ENCODE measurements around the gene DCTN5.

DCTN5 gene

GRCh38 chr16:23678430-23679273 is 37.4 kb downstream of the DCTN5 start, which contains the start of gene PLK1:
Gene PLK1, plus strand, starts transcription at chr16:23678889. Its CDS starts 44 bp downstream, at chr16:23678933.
- Histone ChIP-seq H3K27me3 (ENCODE audit: control insufficient read depth in 5 of 5, insufficient read depth in 4 of 5, low read length in 5 of 5) (no peaks in the 10 kb centered on the region), H3K4me3 (ENCODE audit: low read depth in 1 of 5, low read length in 5 of 5) (peak within 1 kb of the TSS; percentile 68 to 80 (median 73)), H3K4me1 (ENCODE audit: control insufficient read depth in 5 of 5, insufficient read depth in 5 of 5, low read length in 5 of 5) (peaks cover 0 to 16% (median 15%) of the 10 kb centered on the region in 5 donors), H3K27ac (ENCODE audit: low read depth, low read length) (no peak within 1 kb of the TSS), H3K36me3 (ENCODE audit: control insufficient read depth in 5 of 5, insufficient read depth in 5 of 5, low read length in 5 of 5) (peaks cover 0 to 40% (median 22%) of the 10 kb centered on the region in 5 donors), H3K9ac (ENCODE audit: low read length in 5 of 5) (peak within 1 kb of the TSS in 4 of 5 donors; percentile 10 to 67 (median 45)), H3K9me3 (ENCODE audit: control insufficient read depth in 5 of 5, low read length in 5 of 5) (no peaks in the 10 kb centered on the region)

- Histone ChIP-seq H3K4me1 (ENCODE audit: control insufficient read depth in 5 of 5, insufficient read depth in 5 of 5, low read length in 5 of 5) (peaks cover 0 to 16% (median 15%) of the 10 kb centered on the region in 5 donors), H3K27ac (ENCODE audit: low read depth, low read length) (no peak overlapping the region), H3K9me3 (ENCODE audit: control insufficient read depth in 5 of 5, low read length in 5 of 5) (no peaks in the 10 kb centered on the region), H3K36me3 (ENCODE audit: control insufficient read depth in 5 of 5, insufficient read depth in 5 of 5, low read length in 5 of 5) (peaks cover 0 to 41% (median 24%) of the 10 kb centered on the region in 5 donors), H3K4me3 (ENCODE audit: low read depth in 1 of 5, low read length in 5 of 5) (peak overlapping the region; percentile 60 to 80 (median 73)), H3K27me3 (ENCODE audit: control insufficient read depth in 5 of 5, insufficient read depth in 4 of 5, low read length in 5 of 5) (no peaks in the 10 kb centered on the region), H3K9ac (ENCODE audit: low read length in 5 of 5) (peak overlapping the region in 3 of 5 donors; percentile 10 to 67 (median 59))
These were observed 38.2 kb downstream of the DCTN5 start for GRCh38 chr16:23679274-23679985.

GRCh38 chr16:23679986-23680336 is 38.7 kb downstream of the DCTN5 start:
- Histone ChIP-seq H3K4me1 (ENCODE audit: control insufficient read depth in 5 of 5, insufficient read depth in 5 of 5, low read length in 5 of 5) (peaks cover 0 to 16% (median 15%) of the 10 kb centered on the region in 5 donors), H3K4me3 (ENCODE audit: low read depth in 1 of 5, low read length in 5 of 5) (no peak overlapping the region)

GRCh38 chr16:23682181-23682580 is 40.9 kb downstream of the DCTN5 start:
- Histone ChIP-seq H3K9me3 (ENCODE audit: control insufficient read depth in 5 of 5, low read length in 5 of 5) (no peaks in the 10 kb centered on the region), H3K9ac (ENCODE audit: low read length in 5 of 5) (no peak overlapping the region), H3K4me3 (ENCODE audit: low read depth in 1 of 5, low read length in 5 of 5) (no peak overlapping the region), H3K36me3 (ENCODE audit: control insufficient read depth in 5 of 5, insufficient read depth in 5 of 5, low read length in 5 of 5) (peaks cover 0 to 43% (median 23%) of the 10 kb centered on the region in 5 donors), H3K27me3 (ENCODE audit: control insufficient read depth in 5 of 5, insufficient read depth in 4 of 5, low read length in 5 of 5) (no peaks in the 10 kb centered on the region), H3K27ac (ENCODE audit: low read depth, low read length) (no peak overlapping the region), H3K4me1 (ENCODE audit: control insufficient read depth in 5 of 5, insufficient read depth in 5 of 5, low read length in 5 of 5) (peaks cover 0 to 16% (median 15%) of the 10 kb centered on the region in 5 donors)

More at GRCh38 chr16:23679986-23680336, 38.7 kb downstream of the DCTN5 start:
- Histone ChIP-seq H3K36me3 (ENCODE audit: control insufficient read depth in 5 of 5, insufficient read depth in 5 of 5, low read length in 5 of 5) (peaks cover 0 to 42% (median 24%) of the 10 kb centered on the region in 5 donors), H3K9me3 (ENCODE audit: control insufficient read depth in 5 of 5, low read length in 5 of 5) (no peaks in the 10 kb centered on the region), H3K9ac (ENCODE audit: low read length in 5 of 5) (no peak overlapping the region), H3K27me3 (ENCODE audit: control insufficient read depth in 5 of 5, insufficient read depth in 4 of 5, low read length in 5 of 5) (no peaks in the 10 kb centered on the region), H3K27ac (ENCODE audit: low read depth, low read length) (no peak overlapping the region)

- H3K36me3 ChIP-seq (ENCODE audit: control insufficient read depth in 5 of 5, insufficient read depth in 5 of 5, low read length in 5 of 5): peaks cover 0 to 56% (median 36%) of the 10 kb centered on the region in 5 donors
These were observed 42.2 kb downstream of the DCTN5 start for GRCh38 chr16:23683487-23683886.

DNA sequence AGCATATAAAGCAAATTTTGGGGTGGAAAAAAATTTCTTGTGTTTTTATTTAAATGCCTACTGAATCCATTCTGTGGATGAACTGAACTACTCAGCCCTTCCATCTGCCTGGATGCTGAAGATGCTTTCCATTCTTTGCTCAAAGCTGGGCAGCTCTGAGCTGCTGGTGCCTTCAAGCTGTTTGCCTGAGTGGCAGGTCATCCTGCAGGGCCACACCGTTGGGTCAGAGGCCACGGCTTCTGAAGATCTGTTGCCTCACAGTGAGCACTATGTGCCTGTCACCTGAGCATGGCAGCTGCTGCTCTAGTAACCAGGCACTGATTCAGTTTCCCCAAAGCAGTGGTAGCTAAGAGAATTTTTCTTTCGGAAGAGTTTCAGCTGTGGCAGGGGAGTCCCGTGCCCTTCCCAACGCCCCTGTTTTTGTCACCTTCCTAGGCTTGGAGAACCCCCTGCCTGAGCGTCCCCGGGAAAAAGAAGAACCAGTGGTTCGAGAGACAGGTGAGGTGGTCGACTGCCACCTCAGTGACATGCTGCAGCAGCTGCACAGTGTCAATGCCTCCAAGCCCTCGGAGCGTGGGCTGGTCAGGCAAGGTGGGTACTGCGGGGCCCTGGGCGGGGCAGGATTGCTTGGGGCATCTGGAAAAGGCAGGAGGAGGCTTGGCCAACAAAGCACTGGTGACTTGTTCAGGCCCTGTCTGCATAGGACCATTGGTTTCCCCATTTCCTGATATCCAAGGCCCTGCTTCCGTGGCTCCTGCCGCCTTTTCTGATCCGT is 46.0 kb downstream of the DCTN5 start:
- no peak overlapping the region for H3K4me3 ChIP-seq (ENCODE audit: low read depth in 1 of 5, low read length in 5 of 5)
- H3K9ac ChIP-seq (ENCODE audit: low read length in 5 of 5): no peak overlapping the region
- no peaks in the 10 kb centered on the region for H3K9me3 ChIP-seq (ENCODE audit: control insufficient read depth in 5 of 5, low read length in 5 of 5)
- no peak overlapping the region for H3K27ac ChIP-seq (ENCODE audit: low read depth, low read length)
- H3K4me1 ChIP-seq (ENCODE audit: control insufficient read depth in 5 of 5, insufficient read depth in 5 of 5, low read length in 5 of 5): peaks cover 0 to 14% (median 8%) of the 10 kb centered on the region in 5 donors
- H3K36me3 ChIP-seq (ENCODE audit: control insufficient read depth in 5 of 5, insufficient read depth in 5 of 5, low read length in 5 of 5): peaks cover 0 to 66% (median 53%) of the 10 kb centered on the region in 5 donors
- H3K27me3 ChIP-seq (ENCODE audit: control insufficient read depth in 5 of 5, insufficient read depth in 4 of 5, low read length in 5 of 5): no peaks in the 10 kb centered on the region

More at GRCh38 chr16:23683487-23683886, 42.2 kb downstream of the DCTN5 start:
- H3K9ac ChIP-seq (ENCODE audit: low read length in 5 of 5): no peak overlapping the region
- H3K4me1 ChIP-seq (ENCODE audit: control insufficient read depth in 5 of 5, insufficient read depth in 5 of 5, low read length in 5 of 5): peaks cover 0 to 11% (median 10%) of the 10 kb centered on the region in 5 donors
- no peaks in the 10 kb centered on the region for H3K9me3 ChIP-seq (ENCODE audit: control insufficient read depth in 5 of 5, low read length in 5 of 5)
- no peak overlapping the region for H3K4me3 ChIP-seq (ENCODE audit: low read depth in 1 of 5, low read length in 5 of 5)
- H3K27me3 ChIP-seq (ENCODE audit: control insufficient read depth in 5 of 5, insufficient read depth in 4 of 5, low read length in 5 of 5): no peaks in the 10 kb centered on the region
- H3K27ac ChIP-seq (ENCODE audit: low read depth, low read length): no peak overlapping the region

GRCh38 chr16:23689442-23690187 is 48.3 kb downstream of the DCTN5 start:
- no peak overlapping the region for H3K4me3 ChIP-seq (ENCODE audit: low read depth in 1 of 5, low read length in 5 of 5)
- H3K36me3 ChIP-seq (ENCODE audit: control insufficient read depth in 5 of 5, insufficient read depth in 5 of 5, low read length in 5 of 5): peaks cover 0 to 48% (median 42%) of the 10 kb centered on the region in 5 donors
- H3K9me3 ChIP-seq (ENCODE audit: control insufficient read depth in 5 of 5, low read length in 5 of 5): no peaks in the 10 kb centered on the region
- no peaks in the 10 kb centered on the region for H3K27me3 ChIP-seq (ENCODE audit: control insufficient read depth in 5 of 5, insufficient read depth in 4 of 5, low read length in 5 of 5)
- no peak overlapping the region for H3K27ac ChIP-seq (ENCODE audit: low read depth, low read length)
- peaks cover 0 to 22% (median 15%) of the 10 kb centered on the region in 5 donors for H3K4me1 ChIP-seq (ENCODE audit: control insufficient read depth in 5 of 5, insufficient read depth in 5 of 5, low read length in 5 of 5)
- H3K9ac ChIP-seq (ENCODE audit: low read length in 5 of 5): no peak overlapping the region

- H3K36me3 ChIP-seq (ENCODE audit: control insufficient read depth in 5 of 5, insufficient read depth in 5 of 5, low read length in 5 of 5): peaks cover 0 to 48% (median 42%) of the 10 kb centered on the region in 5 donors
- H3K9me3 ChIP-seq (ENCODE audit: control insufficient read depth in 5 of 5, low read length in 5 of 5): no peaks in the 10 kb centered on the region
- H3K4me1 ChIP-seq (ENCODE audit: control insufficient read depth in 5 of 5, insufficient read depth in 5 of 5, low read length in 5 of 5): peaks cover 0 to 29% (median 22%) of the 10 kb centered on the region in 5 donors
- no peak overlapping the region for H3K4me3 ChIP-seq (ENCODE audit: low read depth in 1 of 5, low read length in 5 of 5)
- H3K27me3 ChIP-seq (ENCODE audit: control insufficient read depth in 5 of 5, insufficient read depth in 4 of 5, low read length in 5 of 5): no peaks in the 10 kb centered on the region
- H3K9ac ChIP-seq (ENCODE audit: low read length in 5 of 5): no peak overlapping the region
- no peak overlapping the region for H3K27ac ChIP-seq (ENCODE audit: low read depth, low read length)
These were observed 49.7 kb downstream of the DCTN5 start for GRCh38 chr16:23690771-23691482.
